GM12874 (cell line): Measurements from ENCODE around the gene SEL1L3.

Source experiments
- CTCF ChIP-seq: IDR thresholded peaks from 2 replicates; pipeline ENCODE4 v1.5.1; 2011; ENCODE audit warnings: low read depth, mild to moderate bottlenecking, control low read depth, low read length, moderate library complexity; ENCODE audit not compliant: insufficient read depth

The SEL1L3 gene

GRCh38 chr4:25900310-25900709, 37.5 kb upstream of the SEL1L3 start:
- TF ChIP-seq CTCF = no peak

- no peak for TF ChIP-seq CTCF
Observed at GRCh38 chr4:25896776-25897539, 34.2 kb upstream of the SEL1L3 start.

- no peak for TF ChIP-seq CTCF
Observed at GRCh38 chr4:25892796-25893195, 30.0 kb upstream of the SEL1L3 start.

GRCh38 chr4:25890571-25891485, 28.0 kb upstream of the SEL1L3 start:
- TF ChIP-seq CTCF = no peak

- TF ChIP-seq CTCF = no peak
Observed at GRCh38 chr4:25889589-25890503, 27.1 kb upstream of the SEL1L3 start.

GRCh38 chr4:25888781-25889180, 26.0 kb upstream of the SEL1L3 start:
- TF ChIP-seq CTCF = no peak
